GM12878 (cell line): Measurements from ENCODE around the gene VIPR2. TPM values are rescaled to one million over a fixed set of nuclear protein-coding genes. Genes with fewer than 3 reads are reported as not detected.

Source experiments
- ATAC-seq: fragments of 200-7000 bp; cut with Tn5 transposase; 3 replicates; pipeline ENCODE4 v1.9.1; 2020; ENCODE audit warnings: mild to moderate bottlenecking, moderate library complexity
- BruUV-seq: library from RNA; stranded (reverse); fragments of 400-500 nt; replicated peaks from 2 replicates; lab custom pipeline; 2021; lab: Mats Ljungman, UMichigan
- CTCF ChIA-PET: fragments of 300-600 bp; sonication (Branson Sonifier 250); formaldehyde crosslinking; extraction: SDS; loops from one replicate; lab custom pipeline; 2021; ENCODE audit warnings: inconsistent platforms; lab: Yijun Ruan, JAX
- POLR2A ChIA-PET: fragments of 350-600 bp; formaldehyde crosslinking; extraction: SDS; loops from one replicate; lab custom pipeline; 2021; ENCODE audit warnings: inconsistent platforms; lab: Charles Lee
- RAD21 ChIA-PET: fragments of 300-600 bp; sonication (Branson Sonifier 250); formaldehyde crosslinking; loops from one replicate; lab custom pipeline; 2023; ENCODE audit warnings: antibody characterized with exemption; ENCODE audit not compliant: unreplicated experiment; lab: Charles Lee
- SMC1A ChIA-PET: fragments of 300-600 bp; sonication (Branson Sonifier 250); formaldehyde crosslinking; loops from one replicate; lab custom pipeline; 2023; ENCODE audit not compliant: unreplicated experiment, uncharacterized antibody; lab: Charles Lee
- DNase-seq: peaks from one replicate; pipeline ENCODE4 v3.0.0-alpha.2; 2011; ENCODE audit warnings: low read depth, low spot score
- FAIRE-seq: peaks from 3 replicates; lab custom pipeline; 2011; peaks lifted over from hg19 to GRCh38; lab: Jason Lieb, UNC
- H2AFZ ChIP-seq: 2 replicates; pipeline ENCODE4 v1.6.0; 2011; ENCODE audit warnings: low read depth, low read length, control low read depth; ENCODE audit not compliant: control insufficient read depth
- H3K27ac ChIP-seq: 2 replicates; pipeline ENCODE4 v1.5.1; 2011; ENCODE audit warnings: control low read depth; ENCODE audit not compliant: control insufficient read depth, insufficient read depth
- H3K27me3 ChIP-seq, 2 experiments: replicated peaks in 1 of 2; 2 replicates each; pipeline versions ENCODE4 v1.6.0 to v1.6.1; 2011; ENCODE audit warnings: low read length in 1 of 2; ENCODE audit not compliant: control insufficient read depth in 2 of 2, insufficient read depth in 2 of 2
- H3K36me3 ChIP-seq, 2 experiments: 2 replicates each; pipeline ENCODE4 v1.5.1; 2011; ENCODE audit warnings: low read length in 1 of 2; ENCODE audit not compliant: control insufficient read depth in 2 of 2, insufficient read depth in 2 of 2
- H3K4me1 ChIP-seq: 2 replicates; pipeline ENCODE4 v1.6.1; 2011; ENCODE audit warnings: mild to moderate bottlenecking, low read length, moderate library complexity, mixed read lengths; ENCODE audit not compliant: control insufficient read depth, insufficient read depth
- H3K4me2 ChIP-seq: 2 replicates; pipeline ENCODE4 v1.6.0; 2011; ENCODE audit warnings: control low read depth; ENCODE audit not compliant: control insufficient read depth, insufficient read depth
- H3K4me3 ChIP-seq: fragments of 200-600 bp; sonication (generic); 2 replicates; pipeline ENCODE4 v1.5.1; 2016
- H3K79me2 ChIP-seq: 2 replicates; pipeline ENCODE4 v1.6.0; 2011; ENCODE audit warnings: low read length; ENCODE audit not compliant: control insufficient read depth, insufficient read depth
- H3K9ac ChIP-seq: 2 replicates; pipeline ENCODE4 v1.8.0; 2011; ENCODE audit warnings: low read length, control low read depth, mixed read lengths; ENCODE audit not compliant: control insufficient read depth, insufficient read depth
- H3K9me3 ChIP-seq: replicated peaks from 3 replicates; pipeline ENCODE4 v1.5.1; 2011; ENCODE audit warnings: mild to moderate bottlenecking, low read length; ENCODE audit not compliant: control insufficient read depth, insufficient read depth
- H4K20me1 ChIP-seq: 2 replicates; pipeline ENCODE4 v1.6.0; 2011; ENCODE audit not compliant: control insufficient read depth, insufficient read depth
- FOXK2 ChIP-seq: fragments of 450-650 bp; IDR thresholded peaks from 2 replicates; pipeline ENCODE4 v1.6.1; 2017; ENCODE audit warnings: mild to moderate bottlenecking, moderate library complexity
- GABPA ChIP-seq: IDR thresholded peaks from 2 replicates; pipeline ENCODE4 v1.6.1; 2014; ENCODE audit warnings: antibody characterized with exemption, low read depth, mild to moderate bottlenecking, inconsistent platforms
- IKZF2 ChIP-seq, 2 experiments: fragments of 450-650 bp; IDR thresholded peaks; 2 replicates each; pipeline ENCODE4 v1.6.1; 2017; ENCODE audit warnings: mild to moderate bottlenecking in 2 of 2, moderate library complexity in 2 of 2
- JUND ChIP-seq: IDR thresholded peaks from 2 replicates; pipeline ENCODE4 v1.6.1; 2012; ENCODE audit warnings: low read depth, mild to moderate bottlenecking, low read length, improper control_type of control experiment, moderate library complexity
- MAX ChIP-seq: IDR thresholded peaks from 2 replicates; pipeline ENCODE4 v1.6.1; 2012; ENCODE audit warnings: low read depth, low read length, improper control_type of control experiment
- MXI1 ChIP-seq: fragments of 150-350 bp; IDR thresholded peaks from 2 replicates; pipeline ENCODE4 v1.6.1; 2011; ENCODE audit warnings: low read depth, mild to moderate bottlenecking, inconsistent platforms, low read length, improper control_type of control experiment
- NFIC ChIP-seq: IDR thresholded peaks from 2 replicates; pipeline ENCODE4 v1.6.1; 2012; ENCODE audit warnings: low read depth, mild to moderate bottlenecking, inconsistent platforms, low read length, moderate library complexity
- NFYA ChIP-seq: IDR thresholded peaks from 2 replicates; pipeline ENCODE4 v1.6.1; 2011; ENCODE audit warnings: low read depth, mild to moderate bottlenecking, low read length, improper control_type of control experiment, borderline replicate concordance
- POLR2AphosphoS5 ChIP-seq: IDR thresholded peaks from 2 replicates; pipeline ENCODE4 v1.6.1; 2011; ENCODE audit warnings: mild to moderate bottlenecking, low read length, inconsistent platforms
- POU2F2 ChIP-seq: IDR thresholded peaks from 3 replicates; pipeline ENCODE4 v1.6.1; 2011; ENCODE audit warnings: low read depth, mild to moderate bottlenecking, low read length, borderline replicate concordance
- RELA ChIP-seq: fragments of 450-650 bp; IDR thresholded peaks from 2 replicates; pipeline ENCODE4 v1.8.0; 2014; ENCODE audit warnings: borderline replicate concordance; ENCODE audit not compliant: partially characterized antibody
- SMC3 ChIP-seq: IDR thresholded peaks from 2 replicates; pipeline ENCODE4 v1.6.1; 2011; ENCODE audit warnings: low read length, improper control_type of control experiment, borderline replicate concordance
- ZNF217 ChIP-seq: fragments of 450-650 bp; IDR thresholded peaks from 2 replicates; pipeline ENCODE4 v1.6.1; 2017; ENCODE audit warnings: antibody characterized with exemption, mild to moderate bottlenecking
- WGBS: methylation state at CpG from one replicate; pipeline ENCODE4 v1.1.6; 2016; ENCODE audit warnings: low lambda C conversion rate; ENCODE audit not compliant: insufficient replicate concordance, insufficient coverage; ENCODE audit errors: missing lambda C conversion rate; 5-methylcytosine and 5-hydroxymethylcytosine counted together
- in situ Hi-C: fragments of 300-500 bp; cut with MboI; formaldehyde crosslinking; loops from 9 replicates; pipeline ENCODE4 v1.14.3; 2018; ENCODE audit warnings: mixed read lengths
- intact Hi-C: fragments of 100-400 bp; cut with micrococcal nuclease; formaldehyde crosslinking; loops from one replicate; pipeline ENCODE4 v1.14.2; 2022; ENCODE audit not compliant: unreplicated experiment
- polyA plus RNA-seq, 11 experiments: library from polyadenylated mRNA; depleted of rRNA in 4 of 11; unstranded in 6 of 11; stranded (reverse) in 5 of 11; fragments of >200 nt; fragmentation: Nextera tagmentation in 4 of 11; fragmentation: Illumina TruSeq in 1 of 11; extraction: Ambion mirVana in 4 of 11; extraction: Trizol in 1 of 11; gene quantifications; 1 replicate in 1 of 11; 2 replicates in 10 of 11; pipeline versions ENCODE4 v1.2.1 to v1.2.3, GENCODE V29; 2011 to 2016; ENCODE audit warnings: inconsistent platforms in 2 of 11, missing spikeins in 2 of 11, low read depth in 1 of 11
- total RNA-seq, 4 experiments: library from RNA; depleted of rRNA in 3 of 4; stranded (reverse); fragments of >200 nt in 3 of 4; fragmentation: Illumina TruSeq in 1 of 4; extraction: Trizol in 1 of 4; gene quantifications; 2 replicates each; pipeline versions ENCODE4 v1.2.1 to v1.2.3, GENCODE V29; 2013 to 2021

Gene VIPR2
- total and polyA plus RNA-seq, 10 of the 15 experiments (the other 5 are each of a cell fraction or from before 2014, with no cell fraction given), result not detected

GRCh38 chr7:158979635-158980351 is 164.9 kb downstream of the VIPR2 start:
- ChIA-PET POLR2A (no interaction called here), CTCF (interaction anchor here (1.4 kb wide), 1 partner anchor 95 kb away, joined by 3 read pairs; no protein-coding TSS in a partner anchor), RAD21 (no interaction called here), SMC1A (no interaction called here)
- no peak for ATAC-seq
- H3K4me3 ChIP-seq, result no peak overlapping the region
- peaks cover 16% of the 10 kb centered on the region for H3K4me1 ChIP-seq
- no peaks in the 10 kb centered on the region for H3K79me2 ChIP-seq
- intact Hi-C loops (loop anchor here (5.0 to 10.0 kb wide), 2 partner anchors 217 to 365 kb away; no protein-coding TSS in a partner anchor), in situ Hi-C loops (loop anchor here (5.0 kb wide), 1 partner anchor 282 kb away; no protein-coding TSS in a partner anchor)
- BruUV-seq, result no TSS peak
- 51% methylated on average over 22 of the region's 22 CpGs for WGBS
- H3K9me3 ChIP-seq, result peaks cover 16% of the 10 kb centered on the region; the same call in 2 of the 3 replicates
- DNase-seq, result no peak
- H3K27me3 ChIP-seq, result no peaks in the 10 kb centered on the region
- no peaks in the 10 kb centered on the region for H4K20me1 ChIP-seq
- H3K9ac ChIP-seq, result no peak overlapping the region
- H3K27ac ChIP-seq, result no peak overlapping the region
- no peaks in the 10 kb centered on the region for H3K36me3 ChIP-seq
- TF ChIP-seq ZNF217 (no peak), MXI1 (no peak), JUND (no peak)
- no peak overlapping the region for H3K4me2 ChIP-seq
- H2AFZ ChIP-seq, result no peak overlapping the region
- FAIRE-seq, result no peak

DNA sequence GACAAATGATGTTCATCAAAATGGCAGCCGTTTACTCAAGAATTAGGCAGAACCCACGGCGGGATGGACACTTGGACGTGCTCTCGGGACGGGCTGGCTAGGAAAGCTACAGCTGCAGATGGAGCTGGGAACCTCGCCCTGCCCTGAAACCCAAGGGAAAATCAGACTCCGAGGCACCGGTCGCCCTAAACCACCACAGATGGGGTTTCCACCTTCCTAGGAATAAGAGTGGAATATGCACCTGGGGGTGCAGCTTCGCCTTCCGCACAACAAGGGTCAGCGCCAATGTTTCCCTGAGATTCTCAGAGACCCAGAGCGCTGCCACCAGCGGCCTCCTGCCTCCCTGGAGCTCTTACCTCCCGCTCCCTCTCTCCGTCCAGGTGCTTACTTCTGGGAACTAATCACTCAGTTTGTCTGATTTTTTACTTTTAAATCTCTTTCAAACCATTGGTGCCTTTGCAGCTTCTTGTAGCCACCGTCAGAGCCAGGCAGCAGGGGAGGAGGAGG is 165.6 kb downstream of the VIPR2 start:
- Histone ChIP-seq H4K20me1 (no peaks in the 10 kb centered on the region), H3K27ac (no peak overlapping the region), H3K27me3 (no peaks in the 10 kb centered on the region), H3K4me1 (peaks cover 16% of the 10 kb centered on the region), H3K79me2 (no peaks in the 10 kb centered on the region), H3K9ac (no peak overlapping the region), H3K4me3 (no peak overlapping the region), H3K9me3 (peaks cover 16% of the 10 kb centered on the region; the same call in 2 of the 3 replicates), H3K4me2 (no peak overlapping the region), H3K36me3 (no peaks in the 10 kb centered on the region), H2AFZ (no peak overlapping the region)
- in situ Hi-C loops (loop anchor here (5.0 kb wide), 1 partner anchor 282 kb away; no protein-coding TSS in a partner anchor), intact Hi-C loops (loop anchor here (5.0 to 10.0 kb wide), 2 partner anchors 217 to 364 kb away; no protein-coding TSS in a partner anchor)
- DNase-seq (no peak), ATAC-seq (no peak), FAIRE-seq (no peak)
- no peak for TF ChIP-seq NFYA
- TF ChIP-seq MAX, result no peak
- no peak for TF ChIP-seq SMC3
- TF ChIP-seq RELA, result no peak
- no peak for TF ChIP-seq GABPA
- no peak for TF ChIP-seq POLR2AphosphoS5
- TF ChIP-seq NFIC, result no peak
- TF ChIP-seq POU2F2, result no peak
- no peak for TF ChIP-seq IKZF2 (IDR thresholded peaks at IDR 0.05)
- TF ChIP-seq FOXK2, result no peak
- WGBS, result 75% methylated on average over 18 of the region's 18 CpGs
- no TSS peak for BruUV-seq
- RAD21 ChIA-PET, result interaction anchor here (3.9 kb wide), 1 partner anchor 282 kb away, joined by 59 read pairs; no protein-coding TSS in a partner anchor
- POLR2A ChIA-PET, result no interaction called here
- CTCF ChIA-PET, result interaction anchor here (0.9 to 3.8 kb wide), 3 partner anchors 92 to 282 kb away, joined by 3 to 78 read pairs (median 3); no protein-coding TSS in a partner anchor
- SMC1A ChIA-PET, result interaction anchor here (3.8 kb wide), 1 partner anchor 281 kb away, joined by 62 read pairs; no protein-coding TSS in a partner anchor
